Right forelimb (tissue), 1 donor: ENCODE results near the gene AGTRAP.

ENCODE experiments used
- DNase-seq: peaks from one replicate; pipeline ENCODE4 v3.0.0-alpha.2; 2018

AGTRAP gene

DNA sequence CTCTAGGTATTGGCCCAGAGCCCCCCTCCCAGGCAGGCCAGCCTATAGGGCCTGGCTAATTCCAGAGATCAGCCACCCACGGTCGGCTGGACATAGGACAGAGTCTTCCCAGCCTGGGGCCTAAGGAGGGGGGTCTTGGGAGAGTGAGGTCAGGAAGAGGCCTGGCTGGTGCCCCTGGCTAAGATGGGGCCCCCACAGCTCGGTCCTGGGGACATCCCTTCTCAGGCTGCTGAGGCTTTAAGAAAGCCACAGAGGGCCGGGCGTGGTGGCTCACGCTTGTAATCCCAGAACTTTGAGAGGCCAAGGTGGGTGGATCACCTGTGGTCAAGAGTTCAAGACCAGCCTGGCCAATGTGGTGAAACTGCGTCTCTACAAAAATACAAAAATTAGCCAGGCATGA lies 28.6 kb downstream of the AGTRAP start:
- no peak for DNase-seq

DNA sequence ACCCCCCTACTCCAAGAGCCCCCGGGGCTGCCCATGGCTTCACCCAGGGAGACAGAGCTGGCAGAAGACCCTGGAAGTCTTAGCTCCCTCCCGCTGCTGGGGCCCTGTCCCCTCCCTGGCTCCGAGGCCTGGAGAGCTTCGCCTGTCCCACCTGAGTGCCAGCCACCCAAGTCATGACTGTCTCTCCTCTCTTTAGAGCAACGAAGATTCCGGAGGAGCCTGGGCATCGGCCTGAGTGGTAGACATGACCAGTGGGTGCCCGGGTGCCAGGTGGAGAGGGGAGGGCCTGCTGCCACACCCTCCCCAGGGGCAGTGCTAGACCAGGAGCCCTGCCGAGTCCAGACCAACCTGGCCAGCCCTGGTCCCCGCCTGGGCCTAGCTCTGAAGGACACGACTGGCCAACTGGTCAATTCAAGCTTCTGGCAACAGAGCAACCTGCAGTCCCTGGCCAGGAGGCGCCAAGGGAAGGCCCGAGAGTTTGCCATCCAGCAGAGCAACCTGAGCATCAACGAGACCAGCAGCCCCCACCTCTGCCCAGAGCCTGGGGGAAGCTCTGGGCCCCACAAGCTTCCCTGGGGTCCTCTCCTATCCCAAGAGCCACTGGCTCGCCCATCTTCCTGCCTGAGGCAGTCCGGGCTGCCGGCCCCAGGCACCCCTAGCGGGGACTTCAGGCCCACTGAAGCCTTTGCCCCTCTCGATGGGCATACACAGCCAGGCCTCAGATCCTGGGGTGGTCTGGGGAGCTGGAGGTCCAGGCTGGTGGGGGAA lies 29.9 kb downstream of the AGTRAP start:
- DNase-seq: no peak

DNA sequence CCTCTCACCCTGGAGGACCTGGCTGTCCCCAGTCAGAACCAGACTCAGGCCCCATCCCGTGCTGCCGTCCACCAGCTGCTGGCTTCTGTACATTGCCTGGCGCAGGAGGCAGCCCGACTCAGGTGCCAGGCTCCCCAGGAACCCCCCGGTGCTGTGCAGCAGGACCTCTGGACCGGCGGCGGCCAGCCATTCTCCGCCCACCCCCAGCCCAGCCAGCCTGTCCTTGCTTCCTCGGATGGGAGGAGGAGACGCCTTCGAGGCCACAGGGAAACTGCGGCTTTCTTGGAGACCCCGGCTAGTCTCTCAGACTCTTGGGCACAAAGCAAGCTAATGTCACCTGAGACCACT lies 30.5 kb downstream of the AGTRAP start:
- DNase-seq: no peak

DNA sequence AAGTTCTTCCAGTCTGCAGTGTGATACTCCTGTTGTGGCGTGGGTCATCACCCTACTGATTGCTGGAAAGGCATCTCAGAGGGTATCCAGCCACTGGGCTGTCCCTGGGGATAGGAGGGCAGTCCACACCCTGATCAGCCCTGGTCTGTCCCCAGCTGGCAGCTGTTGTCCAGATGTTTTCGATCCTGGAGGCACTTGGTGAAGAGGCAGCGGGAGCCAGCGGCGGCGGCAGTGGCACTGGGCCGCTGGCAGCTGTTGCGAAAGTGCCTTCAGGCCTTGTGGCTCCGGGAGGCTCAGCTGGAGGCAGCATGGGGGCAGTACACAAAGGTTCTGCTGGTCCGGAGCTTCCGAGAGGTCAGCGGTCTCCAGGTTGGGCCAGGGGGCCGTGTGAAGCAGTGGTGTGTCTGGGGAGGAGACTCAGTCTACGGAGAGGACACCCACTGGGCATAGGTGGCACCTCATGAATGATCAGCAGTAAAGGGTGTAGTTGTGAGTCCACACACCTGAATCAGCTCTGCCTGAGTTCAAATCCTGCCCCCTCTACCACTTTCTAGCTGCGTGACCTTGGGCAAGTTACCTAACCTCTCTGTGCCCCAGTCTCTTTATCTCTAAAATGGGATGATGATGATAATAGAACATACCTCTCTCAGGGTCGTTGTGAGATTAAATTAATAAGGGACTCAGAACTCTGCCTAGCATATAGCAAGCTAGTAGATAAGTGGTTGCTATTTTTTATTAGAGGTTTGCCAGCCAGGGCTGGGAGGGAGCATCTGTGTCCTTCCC lies 32.2 kb downstream of the AGTRAP start:
- no peak for DNase-seq

DNA sequence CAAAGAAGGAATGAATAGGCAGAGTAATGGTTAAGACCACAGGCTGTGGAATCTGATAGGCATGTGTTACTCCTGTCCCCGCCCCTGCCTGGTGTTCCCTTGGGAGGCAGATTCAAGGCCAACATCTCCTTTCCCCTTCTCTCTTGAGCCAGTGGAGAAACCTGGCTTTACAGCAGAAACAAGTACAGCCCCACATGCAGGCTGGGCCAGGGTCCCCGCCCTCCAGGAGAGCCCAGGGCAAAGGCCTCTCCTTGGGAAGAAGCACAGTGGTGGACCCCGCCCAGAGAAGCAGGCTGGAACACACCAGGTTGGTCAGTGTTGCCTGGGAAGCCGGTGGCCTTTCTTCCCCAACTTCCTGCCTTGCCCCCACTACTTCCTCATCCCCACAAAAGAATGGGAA lies 32.9 kb downstream of the AGTRAP start:
- no peak for DNase-seq

DNA sequence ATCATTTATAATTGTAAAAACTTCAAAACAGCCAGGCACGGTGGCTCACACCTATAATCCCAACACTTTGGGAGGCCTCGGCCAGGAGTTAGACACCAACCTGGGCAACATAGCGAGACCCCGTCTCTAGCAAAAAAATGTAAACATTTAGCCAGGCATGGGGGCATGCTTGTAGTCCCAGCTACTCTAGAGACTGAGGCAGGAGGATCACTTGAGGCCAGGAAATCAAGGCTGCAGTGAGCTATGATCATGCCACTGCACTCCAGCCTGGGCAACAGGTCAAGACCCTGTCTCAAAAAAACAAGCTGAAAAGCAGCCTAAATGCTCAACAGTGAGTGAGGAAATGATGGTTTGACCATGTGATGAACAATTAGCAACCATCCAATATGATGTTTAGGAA lies 33.3 kb downstream of the AGTRAP start:
- DNase-seq: no peak

DNA sequence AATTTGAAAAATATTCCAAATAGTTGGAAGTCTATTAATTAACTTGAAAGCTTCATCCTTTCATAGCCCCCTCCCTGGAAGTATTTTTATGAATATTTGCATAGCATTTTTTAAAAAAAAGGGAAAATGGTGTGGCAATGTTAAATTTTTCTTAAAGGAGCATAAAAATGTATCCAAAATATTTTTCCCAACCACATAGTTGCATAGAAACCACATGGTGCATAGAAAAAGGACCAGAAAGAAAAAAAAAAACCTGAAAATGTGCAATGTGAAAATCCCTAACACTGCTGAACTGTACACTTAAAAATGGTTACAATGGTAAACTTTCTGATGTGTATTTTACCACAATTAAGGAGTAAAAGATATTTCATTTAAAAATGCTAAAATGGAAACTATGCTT lies 34.1 kb downstream of the AGTRAP start:
- no peak for DNase-seq

DNA sequence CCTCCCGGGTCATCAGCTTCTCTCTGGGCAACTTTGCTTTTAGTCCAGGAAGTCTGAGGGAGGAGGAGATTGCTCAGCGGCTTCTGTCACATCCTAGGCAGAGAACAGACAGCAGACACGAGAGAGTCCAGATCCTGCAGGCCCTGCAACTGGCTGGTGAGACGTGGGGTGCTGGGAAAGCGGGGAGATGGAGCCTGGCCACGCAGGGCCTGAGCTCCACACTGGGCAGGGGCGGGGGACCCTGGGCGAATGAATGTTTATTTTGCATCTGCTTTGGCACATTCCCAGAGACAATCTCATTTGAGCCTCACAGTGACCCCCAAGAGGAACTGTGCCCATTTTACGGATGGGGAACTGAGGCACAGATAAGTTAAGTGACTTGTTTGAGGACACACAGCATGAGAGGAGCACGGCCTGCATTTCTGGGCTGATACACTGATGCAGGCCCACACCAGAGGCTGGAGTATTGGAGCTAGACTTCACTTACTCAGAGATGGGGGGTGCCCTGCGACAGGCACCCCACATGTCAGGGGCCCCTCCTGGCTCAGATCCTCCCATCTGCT lies 35.6 kb downstream of the AGTRAP start:
- no peak for DNase-seq

DNA sequence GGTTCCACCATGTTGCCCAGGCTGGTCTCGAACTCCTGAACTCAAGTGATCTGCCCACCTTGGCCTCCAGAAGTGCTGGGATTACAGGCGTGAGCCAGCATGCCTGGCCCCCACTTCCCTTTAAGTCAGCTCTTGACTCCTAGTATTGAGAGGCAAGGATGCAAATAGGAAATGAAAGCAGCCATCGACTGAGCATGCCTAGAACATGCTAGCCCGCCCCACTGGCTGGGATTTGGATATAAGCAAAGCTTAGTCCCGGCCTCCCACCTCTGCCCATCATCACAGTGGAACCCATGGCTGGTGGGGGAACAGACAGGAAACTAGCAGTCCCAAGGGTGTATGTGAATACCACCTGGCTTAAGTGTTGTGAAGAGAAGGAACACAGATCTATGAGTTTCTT lies 36.5 kb downstream of the AGTRAP start:
- no peak for DNase-seq

DNA sequence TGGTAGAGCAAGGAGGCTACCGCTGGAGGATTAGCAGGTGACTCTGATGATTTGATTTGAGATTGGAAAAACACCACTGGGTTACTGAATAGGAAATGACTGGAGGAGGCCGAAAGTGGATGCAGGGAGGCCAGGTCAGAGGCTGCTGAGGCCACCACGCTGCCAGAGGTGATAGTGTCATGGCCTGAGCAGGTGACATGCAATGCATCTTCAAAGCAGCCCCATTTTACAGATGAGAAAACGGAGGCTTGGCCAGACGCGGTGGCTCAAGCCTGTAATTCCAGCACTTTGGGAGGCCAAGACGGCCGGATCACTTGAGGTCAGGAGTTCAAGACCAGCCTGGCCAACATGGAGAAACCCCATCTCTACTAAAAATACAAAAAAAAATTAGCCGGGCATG lies 38.8 kb downstream of the AGTRAP start:
- no peak for DNase-seq

DNA sequence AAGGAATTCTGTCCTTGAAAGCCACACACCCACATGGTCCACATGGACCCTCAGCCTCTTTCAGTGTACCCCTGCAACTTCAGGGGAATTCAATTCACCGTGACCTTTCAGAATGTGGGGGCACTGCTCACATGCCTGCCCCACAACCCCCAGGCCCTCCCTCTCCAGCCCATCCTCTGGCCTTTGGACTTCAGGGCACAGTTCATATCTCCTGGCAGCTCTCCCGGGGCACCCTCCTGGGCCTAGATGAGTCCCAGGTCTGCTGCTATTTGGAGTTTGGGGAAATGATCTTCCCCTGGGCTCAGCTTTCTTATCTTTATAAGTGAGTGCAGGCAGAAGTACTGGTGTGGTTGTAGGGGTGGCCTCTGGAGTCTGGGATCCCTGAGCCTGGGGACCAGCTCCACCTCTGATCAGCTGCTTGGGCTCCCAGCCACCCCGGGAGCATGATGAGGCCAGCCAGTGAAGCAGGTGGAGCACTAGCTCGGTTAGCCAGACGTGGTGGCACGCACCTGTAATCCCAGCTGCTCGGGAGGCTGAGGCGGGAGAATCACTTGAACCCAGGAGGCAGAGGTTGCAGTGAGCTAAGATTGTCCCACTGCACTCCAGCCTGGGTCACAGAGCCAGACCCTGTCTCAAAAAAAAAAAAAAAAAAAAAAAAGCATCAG lies 41.9 kb downstream of the AGTRAP start:
- DNase-seq: no peak

DNA sequence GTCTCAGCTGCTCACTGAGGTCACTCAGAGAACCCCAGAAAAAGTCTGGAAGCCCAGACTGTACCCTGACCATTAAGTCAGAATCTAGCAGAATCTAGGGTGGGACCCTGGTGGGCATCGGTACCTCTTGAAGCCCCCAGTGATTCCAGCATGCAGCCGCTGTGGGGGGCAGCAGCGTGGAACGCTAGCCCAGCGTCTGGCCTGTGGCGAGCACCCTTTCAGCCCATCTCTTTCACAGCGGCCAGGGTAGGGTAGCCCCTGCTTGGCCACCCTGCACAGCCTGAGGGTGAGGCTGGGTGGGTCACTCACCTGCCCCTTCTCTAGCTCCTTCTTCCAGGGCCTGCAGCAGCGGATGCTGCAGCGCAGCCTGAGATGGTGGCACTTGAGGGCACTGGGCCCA lies 42.4 kb downstream of the AGTRAP start:
- no peak for DNase-seq

DNA sequence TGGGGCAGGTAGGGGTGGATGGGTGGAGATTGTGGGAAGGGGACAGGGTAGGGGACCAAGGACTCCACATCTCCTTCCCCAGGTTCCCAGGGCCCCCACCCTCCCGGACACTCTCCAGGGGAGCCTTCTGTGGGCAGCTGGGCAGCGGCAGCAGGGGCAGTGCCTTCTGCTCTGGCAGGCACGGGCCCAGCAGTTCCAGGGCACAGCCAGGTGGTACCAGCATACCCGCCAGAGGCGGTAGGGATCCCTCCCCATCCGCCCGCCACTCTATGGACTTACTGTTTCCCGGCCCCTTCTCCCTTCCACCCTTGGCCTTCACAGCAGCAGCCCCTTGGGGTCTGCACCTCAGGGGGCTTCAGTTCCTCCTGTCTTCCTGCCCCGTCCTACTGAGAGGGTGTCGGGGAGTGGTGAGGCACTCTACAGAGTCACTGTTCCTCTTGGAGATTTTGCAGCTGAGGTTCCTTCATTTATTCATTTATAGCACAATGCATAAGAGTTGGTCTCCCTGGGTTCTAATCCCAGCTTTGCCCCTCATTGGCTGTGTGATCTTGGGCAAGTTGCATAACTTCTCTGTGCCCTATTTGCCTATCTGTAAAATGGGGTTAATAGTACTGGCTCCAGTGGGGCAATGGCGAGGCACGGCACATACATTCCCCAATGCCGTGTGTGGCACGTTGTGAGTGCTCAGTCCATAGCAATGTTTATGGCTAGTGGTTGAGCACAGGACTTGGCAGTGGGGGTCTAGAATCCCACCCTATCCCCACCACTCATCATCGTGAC lies 43.1 kb downstream of the AGTRAP start:
- no peak for DNase-seq

DNA sequence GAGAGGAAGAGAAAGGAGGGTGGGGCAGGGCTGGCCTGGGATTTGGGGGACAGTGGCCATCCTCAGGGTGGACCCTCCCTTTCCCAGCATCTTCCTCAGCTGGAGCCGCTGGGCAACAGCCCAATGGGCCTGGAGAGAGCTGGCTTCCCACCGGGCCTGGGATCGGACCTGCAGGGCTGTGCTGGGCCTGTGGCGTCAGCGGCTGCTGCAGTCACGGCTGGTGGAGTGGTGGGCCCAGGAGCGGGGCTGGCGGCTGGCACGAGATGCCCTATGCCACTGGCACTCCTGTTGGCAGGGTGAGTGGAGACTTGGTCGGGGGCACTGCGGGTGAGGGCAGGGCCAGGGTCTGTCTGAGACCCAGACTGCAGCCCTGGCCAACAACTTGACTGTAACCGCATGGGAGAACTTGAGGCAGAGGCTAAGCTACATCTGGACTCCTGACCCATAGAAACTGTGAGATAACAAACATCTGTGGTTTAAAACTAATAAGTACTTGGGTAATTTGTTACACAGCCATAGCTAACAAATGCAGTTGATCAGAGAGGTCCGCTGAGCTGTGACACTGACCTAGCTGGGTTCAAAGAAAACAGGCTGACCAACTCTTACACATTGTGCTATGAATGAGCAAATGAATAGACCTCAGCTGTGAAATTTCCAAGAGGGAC lies 43.9 kb downstream of the AGTRAP start:
- no peak for DNase-seq

DNA sequence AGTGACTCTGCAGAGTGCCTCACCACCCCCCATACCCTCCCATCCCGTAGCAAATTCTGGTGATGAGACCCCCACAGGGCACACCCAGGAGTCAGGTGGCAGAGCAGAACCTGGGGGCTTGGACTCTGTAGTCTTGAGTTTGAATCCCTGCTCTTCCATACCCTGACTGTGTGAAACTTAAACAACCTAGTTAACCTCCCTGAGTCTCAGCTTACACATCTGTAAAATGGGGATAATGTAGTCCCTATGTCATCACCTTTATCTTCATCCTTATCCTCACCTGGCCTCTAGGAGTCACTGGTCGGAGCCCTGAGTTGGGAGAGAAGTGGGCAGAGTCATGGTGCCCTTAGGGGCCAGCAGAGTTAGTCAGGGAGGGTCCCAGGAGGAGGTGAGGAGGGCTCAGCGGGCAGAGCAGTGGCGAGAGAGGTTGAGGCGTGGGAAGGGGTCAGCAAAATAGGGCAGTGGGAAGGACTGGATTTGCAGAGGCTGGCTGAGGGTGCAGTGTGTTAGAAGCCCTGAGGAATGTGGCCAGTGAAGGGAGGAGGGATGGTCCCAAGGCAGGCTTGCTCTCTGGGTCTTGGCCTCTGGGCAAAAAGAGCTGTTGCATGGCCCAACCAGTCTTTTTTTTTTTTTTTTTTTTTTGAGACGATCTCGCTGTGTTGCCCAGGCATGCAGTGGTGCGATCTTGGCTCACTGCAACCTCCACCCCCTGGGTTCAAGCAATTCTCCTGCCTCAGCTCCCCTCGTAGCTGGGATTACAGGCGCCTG lies 44.6 kb downstream of the AGTRAP start:
- DNase-seq: no peak

DNA sequence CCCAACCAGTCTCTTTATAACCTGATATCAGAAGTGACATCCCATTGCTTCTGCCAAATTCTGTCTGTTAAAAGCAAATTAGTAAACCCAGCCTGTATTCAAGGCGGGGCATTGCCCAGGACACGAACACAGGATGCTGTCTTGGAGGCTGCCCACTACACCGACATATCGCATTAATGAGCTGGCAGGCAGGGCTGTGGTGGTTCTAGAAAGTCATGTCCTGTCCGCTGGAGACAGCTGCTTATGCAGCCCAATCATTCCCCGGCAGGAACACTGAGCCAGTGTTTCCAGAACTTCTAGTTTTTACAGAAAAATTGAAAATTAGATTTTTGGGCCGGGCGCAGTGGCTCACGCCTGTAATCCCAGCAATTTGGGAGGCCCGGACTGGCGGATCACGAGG lies 45.4 kb downstream of the AGTRAP start:
- DNase-seq: no peak

DNA sequence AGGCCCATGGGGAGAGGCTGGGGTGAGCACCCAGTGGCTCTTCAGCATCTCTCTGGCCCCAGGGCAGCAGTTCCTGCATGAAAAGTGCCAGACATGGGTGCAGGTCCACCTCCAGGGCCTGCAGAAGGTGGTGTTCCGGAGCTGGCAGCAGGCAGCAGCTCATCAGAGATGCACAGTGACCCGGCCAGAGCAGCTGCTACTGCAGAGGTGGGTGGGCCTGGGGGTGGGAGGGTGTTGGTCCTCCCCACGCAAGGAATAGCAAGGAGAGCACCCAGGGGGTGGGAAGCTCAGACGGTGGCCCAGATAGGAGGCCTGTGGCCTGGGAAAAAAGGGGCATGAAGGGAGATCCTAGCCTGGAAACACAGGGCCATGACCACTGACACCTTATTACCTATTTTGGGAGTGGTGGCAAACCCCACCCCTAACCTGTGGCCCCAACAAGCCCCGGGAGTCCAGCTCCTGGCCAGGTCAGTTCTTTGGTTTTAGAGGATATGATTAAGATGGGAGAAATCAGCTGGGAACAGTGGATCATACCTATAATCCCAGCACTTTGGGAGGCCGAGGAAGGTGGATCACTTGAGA lies 46.3 kb downstream of the AGTRAP start:
- DNase-seq: no peak

DNA sequence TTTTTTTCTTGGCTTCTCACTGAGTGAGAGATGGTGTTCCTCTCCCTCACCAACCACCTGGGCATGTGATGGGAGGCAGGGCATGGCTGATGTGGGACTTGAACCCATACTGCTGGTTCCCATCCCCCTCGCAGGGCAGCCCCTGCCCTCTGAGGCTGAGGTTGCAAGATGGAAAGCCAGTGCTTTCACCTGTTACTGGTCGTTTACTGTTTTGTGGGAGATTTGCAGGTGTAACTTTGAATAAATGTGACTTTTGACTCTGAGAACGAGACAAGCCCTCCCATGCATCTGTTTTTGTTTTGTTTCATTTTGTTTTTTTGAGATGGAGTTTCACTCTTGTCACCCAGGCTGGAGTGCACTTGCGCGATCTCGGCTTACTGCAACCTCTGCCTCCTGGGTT lies 47.6 kb downstream of the AGTRAP start:
- no peak for DNase-seq

DNA sequence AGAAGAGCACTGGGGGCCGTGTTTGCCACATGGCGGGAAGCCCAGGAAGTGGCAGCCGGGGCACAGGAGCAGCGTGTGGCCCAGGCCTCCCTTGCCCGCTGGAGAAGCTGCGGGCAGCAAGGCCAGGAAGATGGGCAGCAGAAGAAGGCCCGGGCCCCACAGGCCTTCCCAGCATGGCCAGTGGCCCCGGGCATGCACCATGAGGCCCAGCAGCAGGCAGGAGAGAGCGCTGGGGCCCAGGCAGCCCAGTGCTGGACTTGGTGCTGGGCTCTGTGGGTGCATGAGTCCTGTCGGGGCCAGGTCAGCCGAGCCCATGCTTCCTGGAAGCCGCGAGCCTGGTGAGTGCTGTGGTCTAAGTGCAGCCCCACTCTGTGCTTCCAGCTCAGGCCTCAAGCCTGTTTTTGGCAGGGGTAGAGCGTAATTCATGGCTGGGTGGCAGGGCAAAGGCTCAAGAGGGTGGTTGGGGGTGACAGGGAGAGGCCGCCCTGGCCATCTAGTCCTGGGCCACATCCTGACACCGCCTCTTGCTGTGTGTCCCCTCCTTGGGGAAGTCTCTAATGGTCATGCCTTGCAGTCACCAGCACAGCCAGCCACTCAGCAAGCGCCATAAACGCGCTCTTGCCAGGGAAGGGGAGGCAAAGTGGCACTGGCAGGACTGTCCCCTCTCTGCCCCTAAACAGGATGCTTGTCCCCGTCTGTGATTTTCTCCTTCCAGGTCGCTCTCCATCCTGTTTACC lies 48.5 kb downstream of the AGTRAP start:
- no peak for DNase-seq

DNA sequence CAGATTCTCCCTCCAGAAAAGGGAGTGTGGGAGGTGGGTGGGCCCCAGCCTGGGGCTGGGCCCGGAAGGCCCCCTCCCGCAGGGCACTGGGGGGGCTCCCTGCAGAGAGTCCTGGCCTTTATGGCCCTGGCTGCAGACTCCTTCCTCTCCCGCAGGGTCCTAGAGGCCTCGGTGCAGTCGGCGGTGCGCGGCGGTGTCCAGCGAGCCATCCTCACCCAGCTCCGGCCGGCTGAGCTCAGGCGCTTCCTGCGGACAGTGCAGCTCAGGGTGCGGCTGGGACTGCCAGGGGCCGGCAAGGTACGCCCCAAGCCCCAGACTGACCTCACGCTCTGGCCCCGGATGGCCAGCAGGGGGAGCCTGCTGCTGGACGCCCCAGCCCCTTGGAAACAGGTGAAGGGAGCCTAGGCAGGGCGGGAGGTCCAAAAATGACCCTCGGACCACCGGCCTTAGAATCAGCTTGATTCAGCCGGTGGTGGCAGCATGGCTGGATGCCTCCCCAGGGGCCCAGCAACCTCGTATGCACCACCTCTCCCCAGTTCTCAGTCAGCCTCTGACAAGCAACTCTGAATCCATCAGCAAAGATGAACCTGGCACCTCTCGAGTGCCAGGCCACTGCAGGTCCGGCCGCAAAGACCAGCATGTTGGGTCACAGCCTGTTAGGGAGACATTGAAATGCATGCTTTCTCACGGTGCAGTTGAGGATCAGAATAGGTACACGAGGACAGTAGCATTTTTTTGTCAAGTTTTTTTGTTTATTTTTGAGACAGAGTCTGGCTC lies 49.2 kb downstream of the AGTRAP start:
- DNase-seq: peak; percentile 77
